HEK293 (cell line): ENCODE results near the gene TOR4A.
A peak's percentile ranks its signal among the peaks of the same experiment; 100 is the strongest.

Experiments used
- CTCF ChIA-PET: fragments of 350-600 bp; formaldehyde crosslinking; extraction: SDS; loops from one replicate; lab custom pipeline; 2021; ENCODE audit warnings: antibody characterized with exemption; lab: Yijun Ruan, JAX
- POLR2A ChIA-PET: fragments of 300-600 bp; formaldehyde crosslinking; extraction: SDS; loops from one replicate; lab custom pipeline; 2020; ENCODE audit warnings: antibody characterized with exemption, inconsistent platforms; lab: Yijun Ruan, JAX
- H3K27ac ChIP-seq: fragments of 200-500 bp; sonication (Bioruptor generic); 2 replicates; pipeline ENCODE4 v1.5.1; 2014; ENCODE audit warnings: low read depth, low read length, control low read depth, inconsistent platforms; ENCODE audit errors: extremely low read depth
- H3K36me3 ChIP-seq, 2 experiments: fragments of 200-500 bp in 1 of 2; sonication (Bioruptor generic) in 1 of 2; 1 replicate in 1 of 2; 2 replicates in 1 of 2; pipeline ENCODE4 v1.5.1; 2014 to 2017; ENCODE audit warnings: inconsistent platforms in 2 of 2, low read length in 2 of 2; ENCODE audit not compliant: control insufficient read depth in 2 of 2, insufficient read depth in 1 of 2
- H3K4me1 ChIP-seq: fragments of 200-500 bp; sonication (Bioruptor generic); 2 replicates; pipeline ENCODE4 v1.5.1; 2014; ENCODE audit warnings: mild to moderate bottlenecking, low read length, inconsistent platforms; ENCODE audit not compliant: control insufficient read depth, insufficient read depth
- H3K4me3 ChIP-seq: 2 replicates; pipeline ENCODE4 v1.5.1; 2011; ENCODE audit warnings: low read depth, mild to moderate bottlenecking, control low read depth, low read length, moderate library complexity
- H3K9me3 ChIP-seq: fragments of 200-500 bp; sonication (Bioruptor generic); 2 replicates; pipeline ENCODE4 v1.5.1; 2014; ENCODE audit warnings: low read depth, low read length, inconsistent platforms; ENCODE audit not compliant: control insufficient read depth, insufficient read depth
- AEBP2 ChIP-seq: fragments of 450-650 bp; formaldehyde crosslinking; IDR thresholded peaks from 2 replicates; pipeline ENCODE4 v1.5.1; 2016; ENCODE audit warnings: missing biosample characterization, missing genetic modification characterization, borderline replicate concordance
- BCL11B ChIP-seq: fragments of 450-650 bp; formaldehyde crosslinking; IDR thresholded peaks from 2 replicates; pipeline ENCODE4 v1.5.1; 2016; ENCODE audit warnings: low read depth, missing biosample characterization, missing genetic modification characterization
- GLI4 ChIP-seq: fragments of 450-650 bp; formaldehyde crosslinking; IDR thresholded peaks from 2 replicates; pipeline ENCODE4 v1.5.1; 2016; ENCODE audit warnings: missing biosample characterization, missing genetic modification characterization
- PATZ1 ChIP-seq: fragments of 450-650 bp; formaldehyde crosslinking; IDR thresholded peaks from 2 replicates; pipeline ENCODE4 v1.5.1; 2016; ENCODE audit warnings: missing biosample characterization, missing genetic modification characterization
- YY2 ChIP-seq: fragments of 450-650 bp; formaldehyde crosslinking; IDR thresholded peaks from 2 replicates; pipeline ENCODE4 v1.5.1; 2016; ENCODE audit warnings: missing biosample characterization, missing genetic modification characterization
- ZBTB17 ChIP-seq: fragments of 450-650 bp; formaldehyde crosslinking; IDR thresholded peaks from 2 replicates; pipeline ENCODE4 v1.5.1; 2016; ENCODE audit warnings: missing biosample characterization, missing genetic modification characterization
- ZFP3 ChIP-seq: fragments of 450-650 bp; formaldehyde crosslinking; IDR thresholded peaks from 2 replicates; pipeline ENCODE4 v1.5.1; 2016; ENCODE audit warnings: low read depth, missing biosample characterization, missing genetic modification characterization
- ZNF223 ChIP-seq: fragments of 450-650 bp; formaldehyde crosslinking; IDR thresholded peaks from 2 replicates; pipeline ENCODE4 v1.5.1; 2016; ENCODE audit warnings: missing biosample characterization, missing genetic modification characterization
- ZNF266 ChIP-seq: fragments of 450-650 bp; formaldehyde crosslinking; IDR thresholded peaks from 2 replicates; pipeline ENCODE4 v1.5.1; 2016; ENCODE audit warnings: missing biosample characterization, missing genetic modification characterization, low read depth
- ZNF292 ChIP-seq: fragments of 450-650 bp; formaldehyde crosslinking; IDR thresholded peaks from 2 replicates; pipeline ENCODE4 v1.5.1; 2016; ENCODE audit warnings: low read depth, missing biosample characterization, missing genetic modification characterization, borderline replicate concordance
- ZNF311 ChIP-seq: fragments of 450-650 bp; formaldehyde crosslinking; IDR thresholded peaks from 2 replicates; pipeline ENCODE4 v1.5.1; 2017; ENCODE audit warnings: missing biosample characterization, missing genetic modification characterization, borderline replicate concordance
- ZNF571 ChIP-seq: fragments of 450-650 bp; formaldehyde crosslinking; IDR thresholded peaks from 2 replicates; pipeline ENCODE4 v1.5.0; 2017; ENCODE audit warnings: missing biosample characterization, missing genetic modification characterization
- ZNF600 ChIP-seq: fragments of 450-650 bp; formaldehyde crosslinking; IDR thresholded peaks from 2 replicates; pipeline ENCODE4 v1.5.1; 2016; ENCODE audit warnings: missing biosample characterization, missing genetic modification characterization
- TF ChIP-seq, protein P1 (sequence below): fragments of 450-650 bp; IDR thresholded peaks from 2 replicates; pipeline ENCODE4 v1.5.1; 2018; ENCODE audit warnings: missing biosample characterization, mild to moderate bottlenecking, missing genetic modification characterization
- TF ChIP-seq, protein P2 (sequence below): fragments of 450-650 bp; formaldehyde crosslinking; IDR thresholded peaks from 2 replicates; pipeline ENCODE4 v1.5.1; 2017; ENCODE audit warnings: missing biosample characterization, missing genetic modification characterization

TOR4A gene

GRCh38 chr9:137279741-137280473 lies 2.4 kb downstream of the TOR4A start:
- Histone ChIP-seq H3K4me1 (0 out of 2 replicates have a peak, but pooled peaks cover 4% of the 10 kb centered on the region), H3K9me3 (no peaks in the 10 kb centered on the region), H3K4me3 (no peak overlapping the region), H3K27ac (no peak overlapping the region), H3K36me3 (peaks cover 0 to 7% of the 10 kb centered on the region in 2 experiments; a peak in 1 of 3 replicates)
- CTCF ChIA-PET: interaction anchor here (0.6 to 1.4 kb wide), 2 partner anchors 43 to 50 kb away, joined by 3 to 5 read pairs; no protein-coding TSS in a partner anchor
- POLR2A ChIA-PET: interaction anchor here (0.7 kb wide), 2 partner anchors 13 to 15 kb away, joined by 3 read pairs; no protein-coding TSS in a partner anchor
- TF ChIP-seq ZNF266 (tag by site-specific recombination) (no peak), ZNF600 (tag by site-specific recombination) (0 out of 2 replicates have a peak, but pooled peaks have one; percentile 51)
- TF ChIP-seq, protein P1, sequence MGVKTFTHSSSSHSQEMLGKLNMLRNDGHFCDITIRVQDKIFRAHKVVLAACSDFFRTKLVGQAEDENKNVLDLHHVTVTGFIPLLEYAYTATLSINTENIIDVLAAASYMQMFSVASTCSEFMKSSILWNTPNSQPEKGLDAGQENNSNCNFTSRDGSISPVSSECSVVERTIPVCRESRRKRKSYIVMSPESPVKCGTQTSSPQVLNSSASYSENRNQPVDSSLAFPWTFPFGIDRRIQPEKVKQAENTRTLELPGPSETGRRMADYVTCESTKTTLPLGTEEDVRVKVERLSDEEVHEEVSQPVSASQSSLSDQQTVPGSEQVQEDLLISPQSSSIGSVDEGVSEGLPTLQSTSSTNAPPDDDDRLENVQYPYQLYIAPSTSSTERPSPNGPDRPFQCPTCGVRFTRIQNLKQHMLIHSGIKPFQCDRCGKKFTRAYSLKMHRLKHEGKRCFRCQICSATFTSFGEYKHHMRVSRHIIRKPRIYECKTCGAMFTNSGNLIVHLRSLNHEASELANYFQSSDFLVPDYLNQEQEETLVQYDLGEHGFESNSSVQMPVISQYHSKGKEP: no peak

- no peak overlapping the region for H3K4me3 ChIP-seq
- H3K36me3 ChIP-seq: peaks cover 0 to 7% of the 10 kb centered on the region in 2 experiments; a peak in 1 of 3 replicates
- no peak for TF ChIP-seq AEBP2 (tag by site-specific recombination)
- no peak for TF ChIP-seq PATZ1
- no peak for TF ChIP-seq ZFP3 (tag by site-specific recombination)
- TF ChIP-seq ZNF292: no peak
- no peak for TF ChIP-seq ZNF223 (tag by site-specific recombination)
- TF ChIP-seq ZNF571 (tag by site-specific recombination): no peak
- no peak for TF ChIP-seq BCL11B (tag by site-specific recombination)
- TF ChIP-seq GLI4: no peak
- TF ChIP-seq ZBTB17 (tag by site-specific recombination): no peak
- no peak for TF ChIP-seq YY2
- TF ChIP-seq, protein P2, sequence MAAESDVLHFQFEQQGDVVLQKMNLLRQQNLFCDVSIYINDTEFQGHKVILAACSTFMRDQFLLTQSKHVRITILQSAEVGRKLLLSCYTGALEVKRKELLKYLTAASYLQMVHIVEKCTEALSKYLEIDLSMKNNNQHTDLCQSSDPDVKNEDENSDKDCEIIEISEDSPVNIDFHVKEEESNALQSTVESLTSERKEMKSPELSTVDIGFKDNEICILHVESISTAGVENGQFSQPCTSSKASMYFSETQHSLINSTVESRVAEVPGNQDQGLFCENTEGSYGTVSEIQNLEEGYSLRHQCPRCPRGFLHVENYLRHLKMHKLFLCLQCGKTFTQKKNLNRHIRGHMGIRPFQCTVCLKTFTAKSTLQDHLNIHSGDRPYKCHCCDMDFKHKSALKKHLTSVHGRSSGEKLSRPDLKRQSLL (tag by site-specific recombination): no peak
- TF ChIP-seq ZNF311 (tag by site-specific recombination): no peak
- 0 out of 2 replicates have a peak, but pooled peaks cover 4% of the 10 kb centered on the region for H3K4me1 ChIP-seq
- CTCF ChIA-PET: interaction anchor here (0.6 to 1.4 kb wide), 2 partner anchors 44 to 51 kb away, joined by 3 to 5 read pairs; no protein-coding TSS in a partner anchor
- POLR2A ChIA-PET: no interaction called here
- H3K9me3 ChIP-seq: no peaks in the 10 kb centered on the region
- H3K27ac ChIP-seq: no peak overlapping the region
Measured at GRCh38 chr9:137280474-137281344, 3.2 kb downstream of the TOR4A start.
